Stimulated activated CD4-positive, alpha-beta T cell treated with anti-CD3 and anti-CD28 coated beads, Interleukin-4, amount 100 ng/mL, for 48 hours (primary cell): ENCODE results near the gene DNAJB14.
"Not testable (repeated sequence)": the region's sequence is repeated elsewhere in the genome, so short reads cannot be mapped to it uniquely, and the experiment has no call there.

Source experiments
- DNase-seq, 2 donors: peaks; one replicate each; pipeline ENCODE4 v3.0.0-alpha.2; 2020; ENCODE audit warnings: low read depth in 2 of 2

The DNAJB14 gene

GRCh38 chr4:99946356-99947189, at the start of gene DNAJB14:
Gene DNAJB14, minus strand, starts transcription at chr4:99946618. Its CDS starts 47 bp downstream, at chr4:99946571.
- peak; percentile 66 to 75 for DNase-seq

- no peak for DNase-seq
Observed at GRCh38 chr4:99991741-99992140, 45.3 kb upstream of the DNAJB14 start.

GRCh38 chr4:99987681-99988080, 41.3 kb upstream of the DNAJB14 start:
- DNase-seq = no peak

- DNase-seq = no peak
Observed at GRCh38 chr4:99986792-99987191, 40.4 kb upstream of the DNAJB14 start.

- DNase-seq = no peak
Observed at GRCh38 chr4:99983289-99983943, 37.0 kb upstream of the DNAJB14 start.

GRCh38 chr4:99979872-99980271, 33.5 kb upstream of the DNAJB14 start:
- no peak for DNase-seq

- no peak for DNase-seq
Observed at GRCh38 chr4:99971453-99972111, 25.2 kb upstream of the DNAJB14 start.

- DNase-seq = no peak
Observed at GRCh38 chr4:99968330-99968729, 21.9 kb upstream of the DNAJB14 start.

GRCh38 chr4:99966692-99967091, 20.3 kb upstream of the DNAJB14 start:
- no peak for DNase-seq

- no peak for DNase-seq
Observed at GRCh38 chr4:99965674-99966350, 19.4 kb upstream of the DNAJB14 start.

- DNase-seq = no peak
Observed at GRCh38 chr4:99965173-99965572, 18.8 kb upstream of the DNAJB14 start.

- DNase-seq = no peak
Observed at GRCh38 chr4:99961711-99962110, 15.3 kb upstream of the DNAJB14 start.

- DNase-seq = no peak
Observed at GRCh38 chr4:99960648-99961047, 14.2 kb upstream of the DNAJB14 start.

- not testable (repeated sequence) for DNase-seq
Observed at GRCh38 chr4:99958207-99958606, 11.8 kb upstream of the DNAJB14 start.

GRCh38 chr4:99950913-99951254, 4.5 kb upstream of the DNAJB14 start:
- no peak for DNase-seq

- peak; percentile 95 to 99 for DNase-seq
Observed at GRCh38 chr4:99949999-99950912, 3.8 kb upstream of the DNAJB14 start, which contains the start of gene H2AZ1. Gene H2AZ1, minus strand, starts transcription at chr4:99950275. Its CDS starts 105 bp downstream, at chr4:99950170.

GRCh38 chr4:99949034-99949998, 2.9 kb upstream of the DNAJB14 start:
- peak; percentile 86 to 89 for DNase-seq

GRCh38 chr4:99947608-99948007, 1.2 kb upstream of the DNAJB14 start:
- DNase-seq = no peak

- no peak for DNase-seq
Observed at GRCh38 chr4:99947190-99947578, 766 bp upstream of the DNAJB14 start.
